HepG2 (cell line): ENCODE results near the gene TMEM256. TPM values are rescaled to one million over a fixed set of nuclear protein-coding genes. Genes with fewer than 3 reads are reported as not detected.
A peak's percentile ranks its signal among the peaks of the same experiment; 100 is the strongest.

Experiments used
- CBX5 ChIP-seq: sonication (generic); formaldehyde crosslinking; IDR thresholded peaks from 2 replicates; pipeline ENCODE4 v1.4.0; 2020; ENCODE audit warnings: missing genetic modification reagents, borderline replicate concordance
- MLXIP ChIP-seq: sonication (generic); formaldehyde crosslinking; IDR thresholded peaks from 2 replicates; pipeline ENCODE4 v1.9.0; 2021; ENCODE audit warnings: missing genetic modification reagents, borderline replicate concordance
- NFE2L1 ChIP-seq: sonication (generic); formaldehyde crosslinking; IDR thresholded peaks from 2 replicates; pipeline ENCODE4 v1.4.0; 2020; ENCODE audit warnings: missing genetic modification reagents, mild to moderate bottlenecking, borderline replicate concordance
- PITX1 ChIP-seq: sonication (generic); formaldehyde crosslinking; IDR thresholded peaks from 2 replicates; pipeline ENCODE4 v1.5.1; 2020; ENCODE audit warnings: mild to moderate bottlenecking, missing genetic modification reagents
- RARA ChIP-seq: IDR thresholded peaks from 2 replicates; pipeline ENCODE4 v1.6.1; 2016; ENCODE audit warnings: missing genetic modification reagents, missing compliant biosample characterization
- SMC3 ChIP-seq: IDR thresholded peaks from 2 replicates; pipeline ENCODE4 v1.6.1; 2011; ENCODE audit warnings: low read length, improper control_type of control experiment
- SOX5 ChIP-seq: IDR thresholded peaks from 2 replicates; pipeline ENCODE4 v1.6.1; 2016; ENCODE audit warnings: borderline replicate concordance
- TFDP2 ChIP-seq: sonication (generic); formaldehyde crosslinking; IDR thresholded peaks from 2 replicates; pipeline ENCODE4 v1.4.0; 2020; ENCODE audit warnings: missing genetic modification reagents
- THAP9 ChIP-seq: sonication (generic); formaldehyde crosslinking; IDR thresholded peaks from 2 replicates; pipeline ENCODE4; 2020; ENCODE audit warnings: missing genetic modification reagents, mild to moderate bottlenecking, borderline replicate concordance
- ZNF101 ChIP-seq: sonication (generic); formaldehyde crosslinking; IDR thresholded peaks from 2 replicates; pipeline ENCODE4 v1.4.0; 2020; ENCODE audit warnings: mild to moderate bottlenecking, low read depth, missing genetic modification reagents, borderline replicate concordance
- ZNF580 ChIP-seq: IDR thresholded peaks from 2 replicates; pipeline ENCODE4 v1.6.1; 2016; ENCODE audit warnings: low read depth, borderline replicate concordance
- polyA plus RNA-seq, 8 experiments: library from polyadenylated mRNA; depleted of rRNA in 3 of 8; stranded (reverse) in 7 of 8; unstranded in 1 of 8; fragments of >200 nt; fragmentation: Illumina TruSeq in 4 of 8; extraction: Trizol in 4 of 8; gene quantifications; 2 replicates each; pipeline versions ENCODE4 v1.2.1 to v1.2.3, GENCODE V29; 2011 to 2016; ENCODE audit warnings: low read depth in 4 of 8, missing spikeins in 1 of 8, mixed read lengths in 1 of 8; ENCODE audit not compliant: insufficient read depth in 1 of 8
- total RNA-seq, 5 experiments: library from RNA; depleted of rRNA; stranded (reverse); fragments of >200 nt; fragmentation: Illumina TruSeq; extraction: Trizol; gene quantifications; 2 replicates each; pipeline ENCODE4 v1.2.3, GENCODE V29; 2016; ENCODE audit warnings: low read depth in 1 of 5
- TF ChIP-seq, protein P1 (sequence below): sonication (generic); formaldehyde crosslinking; IDR thresholded peaks from 2 replicates; pipeline ENCODE4 v1.4.0; 2020; ENCODE audit warnings: missing genetic modification reagents, mild to moderate bottlenecking, borderline replicate concordance
- TF ChIP-seq, protein P2 (sequence below): IDR thresholded peaks from 2 replicates; pipeline ENCODE4 v1.6.1; 2016; ENCODE audit warnings: low read depth

The TMEM256 gene
- total and polyA plus RNA-seq, 2 of the 13 experiments (the other 11 are each of a cell fraction or from before 2014, with no cell fraction given), result 231 to 252 TPM

DNA sequence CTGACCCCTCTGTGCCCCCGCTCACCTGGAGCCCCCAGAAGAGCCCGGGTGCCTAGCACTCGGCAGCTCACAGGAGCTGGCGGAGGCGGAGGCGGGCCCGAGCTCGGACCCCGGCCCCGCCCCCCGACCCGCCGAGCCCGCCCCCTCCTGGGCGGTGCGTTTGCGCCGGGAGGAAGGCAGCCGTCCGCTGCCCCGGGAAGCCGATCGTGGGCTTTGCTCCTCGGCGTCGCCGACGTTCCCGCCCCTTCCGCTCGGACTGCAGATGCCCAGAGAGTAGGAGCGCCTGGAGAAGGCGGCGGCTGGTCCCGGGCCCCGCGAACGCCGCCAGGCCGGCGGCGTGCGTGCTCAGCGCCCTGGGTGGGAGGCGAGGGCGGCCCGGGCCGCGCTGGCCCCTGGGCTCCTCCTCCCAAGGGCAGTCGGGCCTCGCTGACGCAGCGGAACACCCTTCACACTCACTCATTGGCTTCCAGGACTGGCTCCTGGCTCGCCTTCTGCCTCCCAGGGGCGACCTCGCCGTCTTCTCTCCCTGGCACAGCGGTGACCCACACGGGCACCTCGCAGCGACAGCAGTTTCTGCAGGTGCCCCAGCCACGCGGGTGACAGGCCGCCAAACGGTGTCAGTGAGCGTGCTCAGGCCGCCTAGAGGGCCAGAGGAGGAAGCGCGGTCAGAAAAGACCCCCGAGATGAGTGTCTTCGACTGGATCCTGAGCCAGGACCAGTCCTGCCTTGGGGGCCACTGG lies 9.3 kb downstream of the TMEM256 start, which contains the start of gene PLSCR3 (continued):
- no peak for TF ChIP-seq TFDP2
- TF ChIP-seq PITX1 (CRISPR knock-in tag), result no peak
- TF ChIP-seq SMC3, result no peak
- TF ChIP-seq SOX5, result peak; percentile 48; the same call in 1 of the 2 replicates
- TF ChIP-seq NFE2L1 (CRISPR knock-in tag), result peak; percentile 42; the same call in 1 of the 2 replicates
- TF ChIP-seq, protein P1, sequence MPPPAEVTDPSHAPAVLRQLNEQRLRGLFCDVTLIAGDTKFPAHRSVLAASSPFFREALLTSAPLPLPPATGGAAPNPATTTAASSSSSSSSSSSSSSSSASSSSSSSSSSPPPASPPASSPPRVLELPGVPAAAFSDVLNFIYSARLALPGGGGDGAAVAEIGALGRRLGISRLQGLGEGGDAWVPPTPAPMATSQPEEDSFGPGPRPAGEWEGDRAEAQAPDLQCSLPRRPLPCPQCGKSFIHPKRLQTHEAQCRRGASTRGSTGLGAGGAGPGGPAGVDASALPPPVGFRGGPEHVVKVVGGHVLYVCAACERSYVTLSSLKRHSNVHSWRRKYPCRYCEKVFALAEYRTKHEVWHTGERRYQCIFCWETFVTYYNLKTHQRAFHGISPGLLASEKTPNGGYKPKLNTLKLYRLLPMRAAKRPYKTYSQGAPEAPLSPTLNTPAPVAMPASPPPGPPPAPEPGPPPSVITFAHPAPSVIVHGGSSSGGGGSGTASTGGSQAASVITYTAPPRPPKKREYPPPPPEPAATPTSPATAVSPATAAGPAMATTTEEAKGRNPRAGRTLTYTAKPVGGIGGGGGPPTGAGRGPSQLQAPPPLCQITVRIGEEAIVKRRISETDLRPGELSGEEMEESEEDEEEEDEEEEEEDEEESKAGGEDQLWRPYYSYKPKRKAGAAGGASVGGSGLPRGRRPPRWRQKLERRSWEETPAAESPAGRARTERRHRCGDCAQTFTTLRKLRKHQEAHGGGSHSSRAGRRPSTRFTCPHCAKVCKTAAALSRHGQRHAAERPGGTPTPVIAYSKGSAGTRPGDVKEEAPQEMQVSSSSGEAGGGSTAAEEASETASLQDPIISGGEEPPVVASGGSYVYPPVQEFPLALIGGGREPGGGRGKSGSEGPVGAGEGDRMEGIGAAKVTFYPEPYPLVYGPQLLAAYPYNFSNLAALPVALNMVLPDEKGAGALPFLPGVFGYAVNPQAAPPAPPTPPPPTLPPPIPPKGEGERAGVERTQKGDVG (CRISPR knock-in tag), result peak; percentile 67; the same call in 1 of the 2 replicates
- no peak for TF ChIP-seq ZNF101 (CRISPR knock-in tag)
- TF ChIP-seq CBX5, result 0 out of 2 replicates have a peak, but pooled peaks have one; percentile 61
- TF ChIP-seq MLXIP (CRISPR knock-in tag), result no peak
- TF ChIP-seq ZNF580 (CRISPR knock-in tag), result peak; percentile 20; the same call in 1 of the 2 replicates
- TF ChIP-seq RARA, result no peak; the same call in 1 of the 2 replicates
- TF ChIP-seq, protein P2, sequence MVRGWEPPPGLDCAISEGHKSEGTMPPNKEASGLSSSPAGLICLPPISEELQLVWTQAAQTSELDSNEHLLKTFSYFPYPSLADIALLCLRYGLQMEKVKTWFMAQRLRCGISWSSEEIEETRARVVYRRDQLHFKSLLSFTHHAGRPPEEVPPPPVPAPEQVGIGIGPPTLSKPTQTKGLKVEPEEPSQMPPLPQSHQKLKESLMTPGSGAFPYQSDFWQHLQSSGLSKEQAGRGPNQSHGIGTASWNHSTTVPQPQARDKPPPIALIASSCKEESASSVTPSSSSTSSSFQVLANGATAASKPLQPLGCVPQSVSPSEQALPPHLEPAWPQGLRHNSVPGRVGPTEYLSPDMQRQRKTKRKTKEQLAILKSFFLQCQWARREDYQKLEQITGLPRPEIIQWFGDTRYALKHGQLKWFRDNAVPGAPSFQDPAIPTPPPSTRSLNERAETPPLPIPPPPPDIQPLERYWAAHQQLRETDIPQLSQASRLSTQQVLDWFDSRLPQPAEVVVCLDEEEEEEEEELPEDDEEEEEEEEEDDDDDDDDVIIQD (CRISPR knock-in tag), result no peak
- peak; percentile 47; the same call in 1 of the 2 replicates for TF ChIP-seq THAP9
